IMR-90 (cell line): ENCODE measurements around the gene LRP3. TPM values are rescaled to one million over a fixed set of nuclear protein-coding genes. Genes with fewer than 3 reads are reported as not detected.

Source experiments
- ATAC-seq: fragments of 200-7000 bp; cut with Tn5 transposase; 2 replicates; pipeline ENCODE4 v1.9.1; 2020; ENCODE audit warnings: low read depth, mild to moderate bottlenecking, moderate library complexity
- BruUV-seq: library from RNA; stranded (reverse); fragments of 400-500 nt; replicated peaks from 2 replicates; lab custom pipeline; 2021; lab: Mats Ljungman, UMichigan
- CTCF ChIA-PET: fragments of 300-600 bp; formaldehyde crosslinking; extraction: SDS; loops from one replicate; lab custom pipeline; 2021; ENCODE audit warnings: antibody characterized with exemption; lab: Yijun Ruan, JAX
- POLR2A ChIA-PET: fragments of 300-600 bp; sonication (Branson Sonifier 250); formaldehyde crosslinking; loops from one replicate; lab custom pipeline; 2022; ENCODE audit warnings: antibody characterized with exemption; ENCODE audit not compliant: unreplicated experiment; lab: Charles Lee
- DNase-seq: peaks from one replicate; pipeline ENCODE4 v3.0.0; 2013
- H2AFZ ChIP-seq: replicated peaks from 2 replicates; pipeline ENCODE3; 2013; ENCODE audit warnings: low read length, mild to moderate bottlenecking; ENCODE audit not compliant: poor library complexity
- H2AK5ac ChIP-seq: 2 replicates; pipeline ENCODE4 v1.6.1; 2013; ENCODE audit warnings: low read depth, low read length, inconsistent platforms
- H2AK9ac ChIP-seq: replicated peaks from 2 replicates; pipeline ENCODE3; 2013; ENCODE audit warnings: mild to moderate bottlenecking, low read depth, low read length, moderate library complexity; ENCODE audit not compliant: poor library complexity
- H2BK120ac ChIP-seq: 2 replicates; pipeline ENCODE4 v1.6.1; 2013; ENCODE audit warnings: low read depth, low read length, inconsistent platforms
- H2BK15ac ChIP-seq: 3 replicates; pipeline ENCODE4 v1.6.1; 2013; ENCODE audit warnings: low read depth, low read length, inconsistent platforms
- H2BK20ac ChIP-seq: 2 replicates; pipeline ENCODE4 v1.6.1; 2013; ENCODE audit warnings: low read depth, mild to moderate bottlenecking, inconsistent platforms, low read length, moderate library complexity
- H2BK5ac ChIP-seq: 2 replicates; pipeline ENCODE4 v1.6.1; 2013; ENCODE audit warnings: mild to moderate bottlenecking, low read depth, low read length, inconsistent platforms; ENCODE audit not compliant: poor library complexity, severe bottlenecking
- H3K14ac ChIP-seq: replicated peaks from 2 replicates; pipeline ENCODE4 v1.6.1; 2013; ENCODE audit warnings: low read depth, low read length, inconsistent platforms
- H3K18ac ChIP-seq: 2 replicates; pipeline ENCODE4 v1.6.1; 2013; ENCODE audit warnings: low read depth, low read length, control low read depth
- H3K23ac ChIP-seq: 2 replicates; pipeline ENCODE4 v1.6.1; 2013; ENCODE audit warnings: low read depth, low read length, inconsistent platforms
- H3K27ac ChIP-seq: 2 replicates; pipeline ENCODE4 v1.5.1; 2013; ENCODE audit warnings: mild to moderate bottlenecking, control low read depth, low read length; ENCODE audit not compliant: insufficient read depth
- H3K27me3 ChIP-seq: 2 replicates; pipeline ENCODE4 v1.6.1; 2013; ENCODE audit warnings: low read length; ENCODE audit not compliant: control insufficient read depth, insufficient read depth
- H3K36me3 ChIP-seq: 2 replicates; pipeline ENCODE4 v1.6.1; 2013; ENCODE audit warnings: low read length, mixed read lengths; ENCODE audit not compliant: control insufficient read depth, insufficient read depth
- H3K4ac ChIP-seq: 2 replicates; pipeline ENCODE4 v1.6.1; 2013; ENCODE audit warnings: low read depth, low read length, inconsistent platforms
- H3K4me1 ChIP-seq: 2 replicates; pipeline ENCODE4 v1.6.1; 2013; ENCODE audit warnings: low read length, mixed read lengths; ENCODE audit not compliant: control insufficient read depth, insufficient read depth
- H3K4me2 ChIP-seq: 2 replicates; pipeline ENCODE4 v1.6.1; 2013; ENCODE audit warnings: low read depth, mild to moderate bottlenecking, control low read depth, low read length, moderate library complexity
- H3K4me3 ChIP-seq: 2 replicates; pipeline ENCODE4 v1.5.1; 2013; ENCODE audit warnings: low read depth, mild to moderate bottlenecking, control low read depth, low read length, moderate library complexity; ENCODE audit not compliant: insufficient read depth
- H3K56ac ChIP-seq: 2 replicates; pipeline ENCODE4 v1.6.1; 2013; ENCODE audit warnings: low read length, inconsistent platforms; ENCODE audit not compliant: insufficient read depth; ENCODE audit errors: extremely low read depth
- H3K79me1 ChIP-seq, 2 experiments: 2 replicates each; pipeline ENCODE4 v1.6.1; 2013; ENCODE audit warnings: low read length in 2 of 2, inconsistent platforms in 1 of 2, low read depth in 1 of 2
- H3K9ac ChIP-seq: 2 replicates; pipeline ENCODE4 v1.6.1; 2013; ENCODE audit warnings: low read depth, low read length, control low read depth
- H3K9me1 ChIP-seq: 2 replicates; pipeline ENCODE4 v1.6.1; 2013; ENCODE audit warnings: low read length, inconsistent platforms; ENCODE audit not compliant: insufficient read depth
- H3K9me3 ChIP-seq: 2 replicates; pipeline ENCODE4 v1.6.1; 2013; ENCODE audit warnings: low read length; ENCODE audit not compliant: control insufficient read depth, insufficient read depth
- H4K20me1 ChIP-seq: 2 replicates; pipeline ENCODE4 v1.6.1; 2013; ENCODE audit warnings: low read length, inconsistent platforms; ENCODE audit not compliant: insufficient read depth
- H4K5ac ChIP-seq: 2 replicates; pipeline ENCODE4 v1.6.1; 2013; ENCODE audit warnings: mild to moderate bottlenecking, low read depth, low read length, control low read depth
- H4K8ac ChIP-seq, 2 experiments: 2 replicates each; pipeline ENCODE4 v1.6.1; 2013; ENCODE audit warnings: low read depth in 2 of 2, low read length in 2 of 2, control low read depth in 1 of 2, inconsistent platforms in 1 of 2
- H4K91ac ChIP-seq: 2 replicates; pipeline ENCODE4 v1.6.1; 2013; ENCODE audit warnings: low read depth, low read length, inconsistent platforms; ENCODE audit not compliant: insufficient read depth
- BHLHE40 ChIP-seq: fragments of 150-350 bp; IDR thresholded peaks from 2 replicates; pipeline ENCODE4 v1.6.1; 2016; ENCODE audit warnings: mild to moderate bottlenecking, low read depth, low read length
- CEBPB ChIP-seq: IDR thresholded peaks from 2 replicates; pipeline ENCODE4 v1.6.1; 2012; ENCODE audit warnings: low read depth, low read length, improper control_type of control experiment
- CHD1 ChIP-seq: IDR thresholded peaks from 2 replicates; pipeline ENCODE4 v1.6.1; 2012; ENCODE audit warnings: low read depth, low read length, improper control_type of control experiment
- FOS ChIP-seq: fragments of 150-350 bp; IDR thresholded peaks from 2 replicates; pipeline ENCODE4 v1.6.1; 2016; ENCODE audit warnings: low read depth, low read length
- MAZ ChIP-seq: IDR thresholded peaks from 2 replicates; pipeline ENCODE4 v1.6.1; 2012; ENCODE audit warnings: low read depth, mild to moderate bottlenecking, low read length, improper control_type of control experiment, moderate library complexity, borderline replicate concordance
- MXI1 ChIP-seq: IDR thresholded peaks from 2 replicates; pipeline ENCODE4 v1.6.1; 2012; ENCODE audit warnings: low read depth, mild to moderate bottlenecking, low read length, moderate library complexity, borderline replicate concordance
- NFE2L2 ChIP-seq: fragments of 150-350 bp; IDR thresholded peaks from 2 replicates; pipeline ENCODE4 v1.6.1; 2016; ENCODE audit warnings: low read depth, mild to moderate bottlenecking, low read length
- POLR2A ChIP-seq: IDR thresholded peaks from 2 replicates; pipeline ENCODE4 v1.6.1; 2012; ENCODE audit warnings: mild to moderate bottlenecking, low read depth, low read length
- RAD21 ChIP-seq: IDR thresholded peaks from 2 replicates; pipeline ENCODE4 v1.6.1; 2012; ENCODE audit warnings: low read length, improper control_type of control experiment
- RCOR1 ChIP-seq: IDR thresholded peaks from 2 replicates; pipeline ENCODE4 v1.6.1; 2012; ENCODE audit warnings: mild to moderate bottlenecking, low read length, improper control_type of control experiment; ENCODE audit not compliant: insufficient replicate concordance
- RFX5 ChIP-seq: IDR thresholded peaks from 2 replicates; pipeline ENCODE4 v1.8.0; 2012; ENCODE audit warnings: low read depth, mild to moderate bottlenecking, low read length, moderate library complexity
- SMC3 ChIP-seq: fragments of 150-350 bp; IDR thresholded peaks from 2 replicates; pipeline ENCODE4 v1.6.1; 2016; ENCODE audit warnings: low read depth, mild to moderate bottlenecking, antibody characterized with exemption, low read length, moderate library complexity
- USF2 ChIP-seq: fragments of 150-350 bp; IDR thresholded peaks from 2 replicates; pipeline ENCODE4 v1.6.1; 2017; ENCODE audit warnings: mild to moderate bottlenecking, antibody characterized with exemption, low read length, low read depth
- WGBS, 2 experiments: methylation state at CpG; one replicate each; pipeline versions ENCODE4 v1.1.5 to v1.1.7; 2013; ENCODE audit warnings: missing lambda C conversion rate in 2 of 2; ENCODE audit not compliant: insufficient read length in 1 of 2; ENCODE audit errors: extremely low coverage in 2 of 2; 5-methylcytosine and 5-hydroxymethylcytosine counted together
- dilution Hi-C: fragments of 300-500 bp; cut with HindIII; formaldehyde crosslinking; loops from one replicate; pipeline ENCODE4 v1.14.3; 2018; ENCODE audit warnings: low sequenced_read_pairs; ENCODE audit not compliant: unreplicated experiment
- in situ Hi-C: fragments of 300-500 bp; cut with MboI; formaldehyde crosslinking; loops from 3 replicates; pipeline ENCODE4 v1.14.3; 2019; ENCODE audit warnings: low sequenced_read_pairs, inconsistent platforms, mixed read lengths
- intact Hi-C: fragments of 100-400 bp; cut with micrococcal nuclease; formaldehyde crosslinking; loops from 2 replicates; pipeline ENCODE4 v1.10.0; 2022
- polyA plus RNA-seq, 3 experiments: library from polyadenylated mRNA; depleted of rRNA; stranded (reverse); fragments of >200 nt; gene quantifications; 2 replicates each; pipeline ENCODE4 v1.2.3, GENCODE V29; 2012; ENCODE audit warnings: low replicate concordance in 1 of 3
- total RNA-seq: library from RNA; depleted of rRNA; stranded (reverse); fragments of >200 nt; gene quantifications from 2 replicates; pipeline ENCODE4 v1.2.3, GENCODE V29; 2012
- TF ChIP-seq, protein P1 (sequence below): fragments of 150-350 bp; IDR thresholded peaks from 2 replicates; pipeline ENCODE4 v1.6.1; 2016; ENCODE audit warnings: low read depth, mild to moderate bottlenecking, low read length, moderate library complexity, borderline replicate concordance

The LRP3 gene
- total and polyA plus RNA-seq, 2 of the 4 experiments (the other 2 are of a cell fraction): 8.4 to 20.2 TPM

DNA sequence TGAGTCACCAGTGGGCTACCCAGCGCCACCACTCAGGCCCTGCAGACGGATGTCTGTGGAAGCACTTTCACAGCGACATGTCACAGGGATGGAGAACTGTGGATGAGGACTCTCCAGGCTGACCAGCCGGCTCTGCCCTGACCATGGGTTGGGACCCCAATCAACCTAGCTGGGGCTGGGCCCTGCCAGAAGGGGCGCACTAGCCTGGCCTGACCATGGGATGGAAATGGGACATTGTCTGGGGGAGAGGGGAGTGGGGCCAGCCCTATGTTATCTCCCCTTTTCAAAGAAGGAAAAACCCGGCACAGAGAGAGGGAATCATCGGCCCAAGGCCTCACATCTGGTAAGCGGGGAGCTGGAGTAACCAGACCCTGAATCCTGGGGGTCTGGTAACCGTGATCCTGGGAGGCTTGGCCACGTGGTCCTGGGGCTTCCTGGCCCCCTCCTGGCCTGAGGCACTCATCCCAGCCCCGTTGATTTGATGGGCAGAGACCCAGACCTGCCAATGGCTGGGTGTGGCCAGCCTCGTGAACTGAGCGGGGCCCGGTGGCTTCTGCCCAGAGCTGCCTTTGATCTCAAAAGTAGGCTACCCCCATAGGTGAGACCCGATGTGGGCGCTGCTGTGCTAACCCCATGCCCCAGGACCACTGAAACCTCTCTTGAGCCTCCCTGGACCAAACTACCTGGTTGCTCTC, 42.7 kb downstream of the LRP3 start (continued):
- TF ChIP-seq RFX5: no peak

DNA sequence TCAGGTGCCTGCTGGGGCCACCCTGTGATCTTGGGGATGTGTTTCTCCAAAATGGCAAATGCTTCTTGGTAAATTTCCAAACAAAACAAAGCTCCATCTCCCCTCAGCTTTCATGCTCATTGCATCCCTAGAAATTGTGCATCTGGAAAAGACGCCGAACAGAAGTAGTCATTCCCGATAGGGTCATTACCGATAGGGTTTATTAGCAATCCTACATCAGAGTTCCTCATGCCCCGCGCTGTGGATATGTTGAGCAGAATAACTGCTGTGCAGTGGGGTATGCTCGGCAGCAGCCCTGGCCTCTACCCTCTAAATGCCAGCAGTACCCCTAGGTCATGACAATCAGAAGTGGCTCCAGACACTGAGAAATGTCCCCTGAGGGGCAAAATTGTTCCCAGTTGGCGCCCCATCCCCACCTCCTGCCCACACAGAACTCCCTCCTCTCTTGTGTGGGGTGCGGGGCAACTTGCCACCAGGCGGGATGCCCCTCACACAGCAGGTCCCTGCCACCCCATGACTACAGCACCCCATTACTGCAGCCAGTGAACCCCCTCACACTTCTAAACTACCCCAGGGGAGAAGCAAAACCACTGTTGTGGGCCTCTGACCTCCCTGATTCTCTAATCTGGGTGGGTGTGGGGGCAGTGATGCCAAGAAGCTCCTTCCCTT, 44.5 kb downstream of the LRP3 start:
- H3K4me2 ChIP-seq: no peak overlapping the region
- peaks cover 15% of the 10 kb centered on the region; the same call in 1 of the 2 replicates for H3K27me3 ChIP-seq
- H2AK9ac ChIP-seq: no peak overlapping the region
- H3K4me1 ChIP-seq: no peaks in the 10 kb centered on the region
- no peak overlapping the region for H4K91ac ChIP-seq
- in situ Hi-C loops: loop anchor here (5.0 to 10.0 kb wide), 2 partner anchors 169 to 526 kb away; no protein-coding TSS in a partner anchor
- H4K8ac ChIP-seq: no peak overlapping the region
- ATAC-seq: no peak
- intact Hi-C loops: loop anchor here (5.0 kb wide), 1 partner anchor 64 kb away; the partner anchor contains the start of gene CEBPA
- no peak overlapping the region for H2AFZ ChIP-seq
- no peak overlapping the region for H3K4me3 ChIP-seq
- WGBS, 2 experiments: 67% methylated on average over 2 of the region's 10 CpGs; no CpG with 5 or more reads in 1 of the 2 experiments
- no peak overlapping the region for H3K23ac ChIP-seq
- H3K9ac ChIP-seq: no peak overlapping the region
- H3K79me1 ChIP-seq: no peaks in the 10 kb centered on the region
- no peak overlapping the region for H2AK5ac ChIP-seq
- DNase-seq: no peak
- no peak overlapping the region for H2BK15ac ChIP-seq
- no TSS peak for BruUV-seq
- no peak overlapping the region for H3K18ac ChIP-seq
- no peak overlapping the region for H3K14ac ChIP-seq
- no peak overlapping the region for H3K27ac ChIP-seq
- no peak overlapping the region for H2BK20ac ChIP-seq
- H4K20me1 ChIP-seq: no peaks in the 10 kb centered on the region
- ChIA-PET CTCF (no interaction called here), POLR2A (no interaction called here)
- no peak overlapping the region for H2BK5ac ChIP-seq
- no peak overlapping the region for H3K4ac ChIP-seq
- peaks cover under 1% of the 10 kb centered on the region; the same call in 1 of the 2 replicates for H3K9me1 ChIP-seq
- no peaks in the 10 kb centered on the region for H3K36me3 ChIP-seq
- H2BK120ac ChIP-seq: no peak overlapping the region
- no peak overlapping the region for H4K5ac ChIP-seq
- H3K56ac ChIP-seq: no peak overlapping the region
- H3K9me3 ChIP-seq: no peaks in the 10 kb centered on the region
- dilution Hi-C loops: no loop called here
- no peak for TF ChIP-seq RFX5
- TF ChIP-seq RCOR1: no peak
- TF ChIP-seq CHD1: no peak
- TF ChIP-seq, protein P1, sequence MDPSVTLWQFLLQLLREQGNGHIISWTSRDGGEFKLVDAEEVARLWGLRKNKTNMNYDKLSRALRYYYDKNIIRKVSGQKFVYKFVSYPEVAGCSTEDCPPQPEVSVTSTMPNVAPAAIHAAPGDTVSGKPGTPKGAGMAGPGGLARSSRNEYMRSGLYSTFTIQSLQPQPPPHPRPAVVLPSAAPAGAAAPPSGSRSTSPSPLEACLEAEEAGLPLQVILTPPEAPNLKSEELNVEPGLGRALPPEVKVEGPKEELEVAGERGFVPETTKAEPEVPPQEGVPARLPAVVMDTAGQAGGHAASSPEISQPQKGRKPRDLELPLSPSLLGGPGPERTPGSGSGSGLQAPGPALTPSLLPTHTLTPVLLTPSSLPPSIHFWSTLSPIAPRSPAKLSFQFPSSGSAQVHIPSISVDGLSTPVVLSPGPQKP: no peak
- TF ChIP-seq USF2: no peak
- no peak for TF ChIP-seq MXI1
- TF ChIP-seq BHLHE40: no peak
- TF ChIP-seq FOS: no peak
- TF ChIP-seq NFE2L2: no peak
- TF ChIP-seq MAZ: no peak
- TF ChIP-seq RAD21: no peak
- TF ChIP-seq SMC3: no peak
- TF ChIP-seq POLR2A: no peak
- TF ChIP-seq CEBPB: no peak
